K562 (cell line): ENCODE results near the gene BRMS1. TPM values are rescaled to one million over a fixed set of nuclear protein-coding genes. Genes with fewer than 3 reads are reported as not detected.

ENCODE experiments used
- ARID2 ChIP-seq: fragments of 450-650 bp; IDR thresholded peaks from 2 replicates; pipeline ENCODE4 v1.6.1; 2017; ENCODE audit warnings: antibody characterized with exemption, mild to moderate bottlenecking
- CBFA2T2 ChIP-seq: fragments of 450-650 bp; conservative IDR thresholded peaks from 2 replicates; pipeline ENCODE4 v1.6.1; 2017; ENCODE audit warnings: mild to moderate bottlenecking
- COPS2 ChIP-seq: fragments of 450-650 bp; conservative IDR thresholded peaks from 2 replicates; pipeline ENCODE4 v1.6.1; 2016; ENCODE audit warnings: mild to moderate bottlenecking, moderate library complexity
- EP300 ChIP-seq: IDR thresholded peaks from 2 replicates; pipeline ENCODE4 v1.6.1; 2012; ENCODE audit warnings: low read length, improper control_type of control experiment
- FOXK1 ChIP-seq: sonication (generic); formaldehyde crosslinking; IDR thresholded peaks from 2 replicates; pipeline ENCODE4 v1.8.0; 2022; ENCODE audit warnings: missing genetic modification reagents, mild to moderate bottlenecking, borderline replicate concordance
- HDAC2 ChIP-seq: fragments of 450-650 bp; IDR thresholded peaks from 2 replicates; pipeline ENCODE4 v1.6.1; 2016; ENCODE audit warnings: mild to moderate bottlenecking
- JUN ChIP-seq, 2 experiments: sonication (generic) in 1 of 2; formaldehyde crosslinking in 1 of 2; IDR thresholded peaks; 2 replicates each; pipeline versions ENCODE4 v1.6.1 to v1.8.0; 2012 to 2022; ENCODE audit warnings: borderline replicate concordance in 2 of 2, mild to moderate bottlenecking in 2 of 2, improper control_type of control experiment in 1 of 2, low read depth in 1 of 2, low read length in 1 of 2, missing genetic modification reagents in 1 of 2
- KAT7 ChIP-seq: sonication (generic); formaldehyde crosslinking; IDR thresholded peaks from 2 replicates; pipeline ENCODE4 v1.8.0; 2022; ENCODE audit warnings: missing genetic modification reagents, mild to moderate bottlenecking, borderline replicate concordance
- KDM2B ChIP-seq: fragments of 250-450 bp; sonication (Bioruptor Pico); IDR thresholded peaks from 2 replicates; pipeline ENCODE4 v1.8.0; 2021; ENCODE audit warnings: mild to moderate bottlenecking, moderate library complexity
- KDM5B ChIP-seq: fragments of 200-600 bp; sonication (generic); IDR thresholded peaks from 2 replicates; pipeline ENCODE4 v1.6.1; 2012; ENCODE audit warnings: low read depth, mild to moderate bottlenecking, moderate library complexity, low read length, control low read depth, inconsistent platforms; ENCODE audit not compliant: insufficient replicate concordance
- MTA2 ChIP-seq: fragments of 450-650 bp; IDR thresholded peaks from 2 replicates; pipeline ENCODE4 v1.6.1; 2016; ENCODE audit warnings: low read depth
- NFIC ChIP-seq: fragments of 450-650 bp; IDR thresholded peaks from 2 replicates; pipeline ENCODE4 v1.6.1; 2017; ENCODE audit warnings: mild to moderate bottlenecking, inconsistent platforms
- PHF21A ChIP-seq: fragments of 450-650 bp; IDR thresholded peaks from 2 replicates; pipeline ENCODE4 v1.6.1; 2017; ENCODE audit warnings: low read depth, borderline replicate concordance
- PTTG1 ChIP-seq: fragments of 450-650 bp; IDR thresholded peaks from 2 replicates; pipeline ENCODE4 v1.6.1; 2016; ENCODE audit warnings: low read depth, mild to moderate bottlenecking, missing genetic modification characterization, missing compliant biosample characterization
- PYGO2 ChIP-seq: fragments of 450-650 bp; IDR thresholded peaks from 2 replicates; pipeline ENCODE4 v1.6.1; 2016; ENCODE audit warnings: mild to moderate bottlenecking, missing genetic modification characterization, moderate library complexity, missing compliant biosample characterization
- TCF7L2 ChIP-seq: fragments of 150-350 bp; IDR thresholded peaks from 2 replicates; pipeline ENCODE4 v1.6.1; 2016; ENCODE audit warnings: low read depth, mild to moderate bottlenecking, low read length, moderate library complexity
- TRIM24 ChIP-seq, 2 experiments: fragments of 450-650 bp; IDR thresholded peaks; 2 replicates each; pipeline ENCODE4 v1.6.1; 2016
- U2AF1 ChIP-seq: fragments of 200-400 bp; formaldehyde crosslinking; optimal IDR thresholded peaks from 2 replicates; pipeline ENCODE3; 2017; ENCODE audit warnings: mild to moderate bottlenecking, low read depth, low read length, moderate library complexity
- ZNF184 ChIP-seq: sonication (generic); formaldehyde crosslinking; IDR thresholded peaks from 2 replicates; pipeline ENCODE4 v1.5.0; 2020; ENCODE audit warnings: missing genetic modification reagents
- ZNF444 ChIP-seq: fragments of 250-450 bp; sonication (Bioruptor Pico); IDR thresholded peaks from 2 replicates; pipeline ENCODE4 v1.4.0; 2020; ENCODE audit warnings: mild to moderate bottlenecking, moderate library complexity
- ZNF57 ChIP-seq: fragments of 450-650 bp; formaldehyde crosslinking; IDR thresholded peaks from 2 replicates; pipeline ENCODE4 v1.4.0; 2020; ENCODE audit warnings: mild to moderate bottlenecking, moderate library complexity
- ZNF586 ChIP-seq: fragments of 450-650 bp; formaldehyde crosslinking; conservative IDR thresholded peaks from 2 replicates; pipeline ENCODE4 v1.4.0; 2020; ENCODE audit warnings: mild to moderate bottlenecking, moderate library complexity
- ZNF717 ChIP-seq: fragments of 250-450 bp; sonication (Bioruptor Pico); IDR thresholded peaks from 2 replicates; pipeline ENCODE4 v1.5.0; 2021
- polyA plus RNA-seq, 8 experiments: library from polyadenylated mRNA; depleted of rRNA in 4 of 8; stranded (reverse) in 5 of 8; unstranded in 3 of 8; fragments of >200 nt; fragmentation: Nextera tagmentation in 2 of 8; fragmentation: Illumina TruSeq in 1 of 8; extraction: Ambion mirVana in 2 of 8; extraction: Trizol in 1 of 8; gene quantifications; 2 replicates each; pipeline versions ENCODE4 v1.2.1 to v1.2.3, GENCODE V29; 2011 to 2014; ENCODE audit warnings: inconsistent platforms in 1 of 8, missing spikeins in 1 of 8
- total RNA-seq, 7 experiments: library from RNA; depleted of rRNA in 6 of 7; stranded (reverse); fragments of >200 nt in 6 of 7; fragmentation: Illumina TruSeq in 2 of 7; extraction: Trizol in 2 of 7; gene quantifications; 2 replicates each; pipeline versions ENCODE4 v1.2.1 to v1.2.3, GENCODE V29; 2011 to 2021; ENCODE audit warnings: low replicate concordance in 1 of 7
- TF ChIP-seq, protein P1 (sequence below): fragments of 450-650 bp; IDR thresholded peaks from 2 replicates; pipeline ENCODE4 v1.6.1; 2014; ENCODE audit warnings: low read depth, mild to moderate bottlenecking, moderate library complexity, borderline replicate concordance
- TF ChIP-seq, protein P2 (sequence below): IDR thresholded peaks from 2 replicates; pipeline ENCODE4 v1.6.1; 2011; ENCODE audit not compliant: insufficient read length; ENCODE audit errors: extremely low read depth

Gene BRMS1
- total and polyA plus RNA-seq, 9 of the 15 experiments (the other 6 are each of a cell fraction or from before 2014, with no cell fraction given) = 2.2 to 78.8 (median 33.4) TPM

DNA sequence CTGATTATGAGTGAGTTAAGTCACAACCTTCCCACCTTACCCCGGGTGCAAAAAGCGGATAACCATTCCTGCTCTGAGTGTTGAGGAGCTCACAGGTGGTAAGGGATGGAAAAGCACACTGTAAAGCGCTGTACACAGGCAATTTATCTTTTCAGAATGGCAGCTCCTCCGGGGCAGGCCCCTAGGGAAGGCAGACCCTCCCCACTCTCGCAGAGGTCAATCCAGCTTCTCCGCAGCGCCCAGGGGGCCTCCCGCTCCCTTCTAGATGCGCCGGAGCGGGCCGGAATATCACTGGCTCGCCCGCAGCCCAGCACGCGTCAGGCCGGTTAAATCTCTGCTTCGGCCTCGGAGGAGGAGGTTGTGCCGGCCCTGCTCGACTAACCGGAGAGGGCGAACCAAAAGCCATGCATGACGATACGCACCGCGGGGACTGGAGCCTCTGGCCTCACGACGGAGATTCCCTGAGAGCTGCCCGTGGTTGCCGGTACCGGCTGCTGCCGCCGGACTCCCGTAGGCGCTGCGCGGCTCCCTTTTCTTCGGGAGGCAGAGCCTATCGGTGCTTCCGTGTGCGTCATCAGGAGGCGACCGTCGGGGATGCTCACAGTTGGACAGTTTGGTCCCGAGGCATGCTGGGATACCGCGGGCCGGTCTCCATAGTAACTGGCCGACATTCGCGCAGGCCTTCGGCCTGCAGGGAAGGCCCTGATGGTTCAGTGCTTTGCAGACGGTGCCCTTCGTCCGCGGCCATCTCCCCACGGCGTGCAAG is at the start of gene BRMS1 (continued):
- TF ChIP-seq HDAC2 = peak; percentile 95; the same call in 1 of the 2 replicates
- peak; percentile 13; the same call in 1 of the 2 replicates for TF ChIP-seq KDM2B (CRISPR knock-in tag)
- TF ChIP-seq KDM5B = peak; percentile 97
- no peak for TF ChIP-seq KAT7
- TF ChIP-seq MTA2 = no peak
- no peak for TF ChIP-seq TRIM24 (IDR thresholded peaks at IDR 0.05)
- no peak for TF ChIP-seq ZNF717 (CRISPR knock-in tag)
- no peak for TF ChIP-seq COPS2
- TF ChIP-seq JUN (IDR thresholded peaks at IDR 0.05; ENCODE audit: borderline replicate concordance, low read depth, low read length) = peak; percentile 57
- no peak for TF ChIP-seq JUN (CRISPR knock-in tag; IDR thresholded peaks at IDR 0.05; ENCODE audit: borderline replicate concordance)
- TF ChIP-seq PTTG1 = no peak
- TF ChIP-seq, protein P1, sequence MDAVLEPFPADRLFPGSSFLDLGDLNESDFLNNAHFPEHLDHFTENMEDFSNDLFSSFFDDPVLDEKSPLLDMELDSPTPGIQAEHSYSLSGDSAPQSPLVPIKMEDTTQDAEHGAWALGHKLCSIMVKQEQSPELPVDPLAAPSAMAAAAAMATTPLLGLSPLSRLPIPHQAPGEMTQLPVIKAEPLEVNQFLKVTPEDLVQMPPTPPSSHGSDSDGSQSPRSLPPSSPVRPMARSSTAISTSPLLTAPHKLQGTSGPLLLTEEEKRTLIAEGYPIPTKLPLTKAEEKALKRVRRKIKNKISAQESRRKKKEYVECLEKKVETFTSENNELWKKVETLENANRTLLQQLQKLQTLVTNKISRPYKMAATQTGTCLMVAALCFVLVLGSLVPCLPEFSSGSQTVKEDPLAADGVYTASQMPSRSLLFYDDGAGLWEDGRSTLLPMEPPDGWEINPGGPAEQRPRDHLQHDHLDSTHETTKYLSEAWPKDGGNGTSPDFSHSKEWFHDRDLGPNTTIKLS = 0 out of 2 replicates have a peak, but pooled peaks have one; percentile 31
- TF ChIP-seq PYGO2 (tag) = no peak
- TF ChIP-seq U2AF1 = no peak
- TF ChIP-seq CBFA2T2 = no peak
- 0 out of 2 replicates have a peak, but pooled peaks have one; percentile 8 for TF ChIP-seq NFIC
- no peak for TF ChIP-seq ARID2
- TF ChIP-seq ZNF57 (CRISPR knock-in tag) = no peak
- TF ChIP-seq ZNF444 (CRISPR knock-in tag) = no peak
- TF ChIP-seq, protein P2, sequence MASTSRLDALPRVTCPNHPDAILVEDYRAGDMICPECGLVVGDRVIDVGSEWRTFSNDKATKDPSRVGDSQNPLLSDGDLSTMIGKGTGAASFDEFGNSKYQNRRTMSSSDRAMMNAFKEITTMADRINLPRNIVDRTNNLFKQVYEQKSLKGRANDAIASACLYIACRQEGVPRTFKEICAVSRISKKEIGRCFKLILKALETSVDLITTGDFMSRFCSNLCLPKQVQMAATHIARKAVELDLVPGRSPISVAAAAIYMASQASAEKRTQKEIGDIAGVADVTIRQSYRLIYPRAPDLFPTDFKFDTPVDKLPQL = no peak
- no peak for TF ChIP-seq TCF7L2
- peak; percentile 73 for TF ChIP-seq EP300
- TF ChIP-seq FOXK1 (CRISPR knock-in tag) = no peak
- TF ChIP-seq ZNF586 = no peak
- peak; percentile 97 for TF ChIP-seq PHF21A
- TF ChIP-seq ZNF184 (CRISPR knock-in tag) = no peak
